K562 (cell line): ENCODE results near the gene DCXR. TPM values are rescaled to one million over a fixed set of nuclear protein-coding genes. Genes with fewer than 3 reads are reported as not detected.

ENCODE experiments used
- ATAC-seq: fragments of 200-7000 bp; cut with Tn5 transposase; 3 replicates; pipeline ENCODE4 v1.9.1; 2020; ENCODE audit warnings: moderate library complexity
- BruUV-seq: library from RNA; stranded (reverse); fragments of 400-500 nt; replicated peaks from 2 replicates; lab custom pipeline; 2021; lab: Mats Ljungman, UMichigan
- CTCF ChIA-PET: fragments of 300-600 bp; formaldehyde crosslinking; extraction: SDS; loops from one replicate; lab custom pipeline; 2021; ENCODE audit warnings: low intra/inter-chr PET ratio; lab: Yijun Ruan, JAX
- POLR2A ChIA-PET: fragments of 300-600, 350-650 bp; sonication (Branson Sonifier 250); formaldehyde crosslinking; extraction: SDS; loops from one replicate; lab custom pipeline; 2021; ENCODE audit warnings: antibody characterized with exemption, inconsistent platforms; lab: Yijun Ruan, JAX
- DNase-seq, 4 experiments: peaks; one replicate each; pipeline versions ENCODE4 v3.0.0 to v3.0.0-alpha.2; 2011 to 2018; ENCODE audit warnings: low spot score in 3 of 4, mixed read lengths in 3 of 4; ENCODE audit errors: extremely low read depth in 1 of 4
- FAIRE-seq: peaks from 2 replicates; lab custom pipeline; 2011; peaks lifted over from hg19 to GRCh38; lab: Jason Lieb, UNC
- H2AFZ ChIP-seq: 2 replicates; pipeline ENCODE4 v1.6.0; 2011; ENCODE audit warnings: low read depth, low read length, control low read depth, inconsistent platforms
- H3K27ac ChIP-seq: fragments of 200-600 bp; 3 replicates; pipeline ENCODE4 v1.8.0; 2011; ENCODE audit warnings: low read depth, mild to moderate bottlenecking, control low read depth, inconsistent platforms, low read length, moderate library complexity, mixed read lengths; ENCODE audit errors: extremely low read depth
- H3K27me3 ChIP-seq, 2 experiments: fragments of 300-600 bp in 1 of 2; 2 replicates in 1 of 2; 3 replicates in 1 of 2; pipeline versions ENCODE4 v1.6.0 to v1.8.0; 2011; ENCODE audit warnings: inconsistent platforms in 2 of 2, low read length in 2 of 2, mild to moderate bottlenecking in 1 of 2, mixed read lengths in 1 of 2, moderate library complexity in 1 of 2; ENCODE audit not compliant: control insufficient read depth in 2 of 2, insufficient read depth in 2 of 2
- H3K36me3 ChIP-seq: fragments of 300-600 bp; 3 replicates; pipeline ENCODE4 v1.8.0; 2011; ENCODE audit warnings: mild to moderate bottlenecking, low read length, inconsistent platforms; ENCODE audit not compliant: control insufficient read depth, insufficient read depth
- H3K4me1 ChIP-seq, 2 experiments: fragments of 200-600 bp in 1 of 2; replicated peaks in 1 of 2; 2 replicates in 1 of 2; 3 replicates in 1 of 2; pipeline versions ENCODE4 v1.5.1 to v1.8.0; 2011; ENCODE audit warnings: inconsistent platforms in 2 of 2, low read length in 2 of 2, mild to moderate bottlenecking in 1 of 2, mixed read lengths in 1 of 2, moderate library complexity in 1 of 2; ENCODE audit not compliant: control insufficient read depth in 2 of 2, insufficient read depth in 2 of 2
- H3K4me2 ChIP-seq: 2 replicates; pipeline ENCODE4 v1.6.1; 2011; ENCODE audit warnings: low read length, control low read depth, inconsistent platforms, mixed read lengths; ENCODE audit not compliant: insufficient read depth
- H3K4me3 ChIP-seq: fragments of 200-600 bp; sonication (generic), shearing (Covaris generic); 2 replicates; pipeline ENCODE4 v1.5.1; 2016; ENCODE audit warnings: control low read depth, inconsistent platforms
- H3K79me2 ChIP-seq: fragments of 200-600 bp; 3 replicates; pipeline ENCODE4 v1.8.0; 2011; ENCODE audit warnings: low read length, inconsistent platforms; ENCODE audit not compliant: control insufficient read depth, insufficient read depth
- H3K9ac ChIP-seq, 2 experiments: 2 replicates each; pipeline versions ENCODE4 v1.6.0 to v1.6.1; 2011; ENCODE audit warnings: low read depth in 2 of 2, low read length in 2 of 2, control low read depth in 1 of 2, inconsistent platforms in 1 of 2, mild to moderate bottlenecking in 1 of 2, mixed read lengths in 1 of 2; ENCODE audit not compliant: insufficient read depth in 1 of 2
- H3K9me1 ChIP-seq: one replicate; pipeline ENCODE4 v1.6.0; 2011; ENCODE audit warnings: inconsistent platforms, mild to moderate bottlenecking, low read length, moderate library complexity; ENCODE audit not compliant: control insufficient read depth, insufficient read depth
- H3K9me3 ChIP-seq: replicated peaks from 2 replicates; pipeline ENCODE4 v1.5.1; 2011; ENCODE audit warnings: low read depth, low read length, inconsistent platforms; ENCODE audit not compliant: control insufficient read depth, insufficient read depth
- H4K20me1 ChIP-seq: replicated peaks from 2 replicates; pipeline ENCODE4 v1.6.1; 2011; ENCODE audit warnings: low read length, inconsistent platforms, mixed read lengths; ENCODE audit not compliant: control insufficient read depth, insufficient read depth
- FIP1L1 ChIP-seq: fragments of 200-400 bp; formaldehyde crosslinking; IDR thresholded peaks from 2 replicates; pipeline ENCODE4 v1.6.1; 2018; ENCODE audit warnings: mild to moderate bottlenecking, low read depth, low read length; ENCODE audit not compliant: poor library complexity, severe bottlenecking
- HMGN3 ChIP-seq: IDR thresholded peaks from 2 replicates; pipeline ENCODE4 v1.6.1; 2011; ENCODE audit warnings: borderline replicate concordance, low read depth, mild to moderate bottlenecking, mixed read lengths, low read length; ENCODE audit not compliant: insufficient read length; ENCODE audit errors: extremely low read depth
- NELFE ChIP-seq: IDR thresholded peaks from 2 replicates; pipeline ENCODE4 v1.6.1; 2011; ENCODE audit warnings: mild to moderate bottlenecking; ENCODE audit not compliant: insufficient read depth, insufficient read length
- PHB ChIP-seq: fragments of 250-450 bp; sonication (Bioruptor Pico); IDR thresholded peaks from 2 replicates; pipeline ENCODE4 v1.5.0; 2021
- RCOR1 ChIP-seq, 2 experiments: IDR thresholded peaks; 2 replicates each; pipeline ENCODE4 v1.6.1; 2012; ENCODE audit warnings: low read depth in 2 of 2, low read length in 2 of 2, borderline replicate concordance in 1 of 2, improper control_type of control experiment in 1 of 2
- RUNX1 ChIP-seq: sonication (generic); IDR thresholded peaks from 2 replicates; pipeline ENCODE4 v1.6.1; 2016; ENCODE audit warnings: antibody characterized with exemption, low read depth
- SRF ChIP-seq, 2 experiments: fragments of 250-450, 450-650 bp in 1 of 2; sonication (Bioruptor Pico) in 1 of 2; sonication (generic) in 1 of 2; formaldehyde crosslinking; IDR thresholded peaks; 2 replicates each; pipeline versions ENCODE4 v1.5.0 to v1.5.1; 2020 to 2022; ENCODE audit warnings: mild to moderate bottlenecking in 1 of 2, missing genetic modification reagents in 1 of 2
- THAP7 ChIP-seq: fragments of 250-450 bp; sonication (Bioruptor Pico); IDR thresholded peaks from 2 replicates; pipeline ENCODE4 v1.5.0; 2021
- ZNF23 ChIP-seq: fragments of 250-450 bp; sonication (Bioruptor Pico); IDR thresholded peaks from 2 replicates; pipeline ENCODE4 v1.4.0; 2020; ENCODE audit warnings: mild to moderate bottlenecking
- ZNF609 ChIP-seq: sonication (generic); formaldehyde crosslinking; IDR thresholded peaks from 2 replicates; pipeline ENCODE4 v1.8.1; 2023; ENCODE audit warnings: missing genetic modification reagents, mild to moderate bottlenecking, borderline replicate concordance
- WGBS: fragments of 100-300 bp; shearing (Covaris generic); methylation state at CpG from one replicate; pipeline ENCODE4 v1.1.6; 2016; ENCODE audit warnings: low coverage, mixed read lengths; ENCODE audit not compliant: insufficient coverage; ENCODE audit errors: missing lambda C conversion rate; 5-methylcytosine and 5-hydroxymethylcytosine counted together
- in situ Hi-C: fragments of 300-500 bp; cut with MboI; formaldehyde crosslinking; loops from 4 replicates; pipeline ENCODE4 v1.15.0; 2018; ENCODE audit warnings: inconsistent platforms, mixed read lengths
- intact Hi-C: fragments of 100-400 bp; cut with micrococcal nuclease; formaldehyde crosslinking; loops from 2 replicates; pipeline ENCODE4 v1.14.2; 2022
- polyA plus RNA-seq, 8 experiments: library from polyadenylated mRNA; depleted of rRNA in 4 of 8; stranded (reverse) in 5 of 8; unstranded in 3 of 8; fragments of >200 nt; fragmentation: Nextera tagmentation in 2 of 8; fragmentation: Illumina TruSeq in 1 of 8; extraction: Ambion mirVana in 2 of 8; extraction: Trizol in 1 of 8; gene quantifications; 2 replicates each; pipeline versions ENCODE4 v1.2.1 to v1.2.3, GENCODE V29; 2011 to 2014; ENCODE audit warnings: inconsistent platforms in 1 of 8, missing spikeins in 1 of 8
- total RNA-seq, 7 experiments: library from RNA; depleted of rRNA in 6 of 7; stranded (reverse); fragments of >200 nt in 6 of 7; fragmentation: Illumina TruSeq in 2 of 7; extraction: Trizol in 2 of 7; gene quantifications; 2 replicates each; pipeline versions ENCODE4 v1.2.1 to v1.2.3, GENCODE V29; 2011 to 2021; ENCODE audit warnings: low replicate concordance in 1 of 7
- TF ChIP-seq, protein P1 (sequence below): fragments of 450-650 bp; IDR thresholded peaks from 2 replicates; pipeline ENCODE4 v1.6.1; 2017; ENCODE audit warnings: antibody characterized with exemption, mild to moderate bottlenecking

DCXR gene
- total and polyA plus RNA-seq, 9 of the 15 experiments (the other 6 are each of a cell fraction or from before 2014, with no cell fraction given): 21.3 to 274 (median 156) TPM

DNA sequence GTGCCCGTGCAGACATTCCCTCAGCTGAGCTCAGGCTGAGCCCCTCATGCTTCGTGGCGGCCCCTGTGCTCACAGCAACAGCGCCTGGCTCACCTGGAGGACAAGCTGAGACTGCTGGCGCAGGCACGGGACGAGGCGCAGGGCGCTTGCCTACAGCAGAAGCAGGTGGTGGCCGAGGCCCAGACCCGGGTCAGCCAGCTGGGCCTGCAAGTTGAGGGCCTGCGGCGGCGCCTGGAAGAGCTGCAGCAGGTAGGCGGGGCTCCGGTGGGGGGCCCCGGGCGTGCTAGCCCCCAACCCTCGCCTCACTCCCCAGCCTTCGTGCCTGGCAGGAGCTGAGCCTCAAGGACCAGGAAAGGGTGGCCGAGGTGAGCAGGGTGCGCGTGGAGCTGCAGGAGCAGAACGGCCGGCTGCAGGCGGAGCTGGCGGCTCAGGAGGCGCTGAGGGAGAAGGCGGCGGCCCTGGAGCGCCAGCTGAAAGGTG lies 7.5 kb downstream of the DCXR start:
- Histone ChIP-seq H3K9me3 (no peaks in the 10 kb centered on the region), H3K27me3 (no peaks in the 10 kb centered on the region), H3K27ac (no peak overlapping the region), H3K36me3 (peaks cover 22% of the 10 kb centered on the region; the same call in 2 of the 3 replicates), H3K4me3 (no peak overlapping the region), H3K4me2 (peak overlapping the region; percentile 59), H3K4me1 (peaks cover 11 to 89% of the 10 kb centered on the region in 2 experiments), H3K79me2 (peaks cover 19% of the 10 kb centered on the region), H2AFZ (no peak overlapping the region), H4K20me1 (no peaks in the 10 kb centered on the region), H3K9me1 (no peaks in the 10 kb centered on the region), H3K9ac (peak overlapping the region in 1 of 2 experiments; percentile 88; a peak in 2 of 4 replicates)
- 80% methylated on average over 14 of the region's 31 CpGs for WGBS
- ChIA-PET POLR2A (interaction anchor here (0.6 to 1.4 kb wide), 7 partner anchors 24 to 232 kb away, joined by 3 to 9 read pairs (median 3); no protein-coding TSS in a partner anchor), CTCF (interaction anchor here (0.6 to 2.4 kb wide), 3 partner anchors 12 to 124 kb away, joined by 3 to 27 read pairs (median 3); partner anchors contain the start of gene FASN)
- in situ Hi-C loops: loop anchor here (5.0 kb wide), 1 partner anchor 127 kb away; no protein-coding TSS in a partner anchor
- BruUV-seq: no TSS peak
- intact Hi-C loops: loop anchor here (1.0 to 10.0 kb wide), 3 partner anchors 67 to 315 kb away; partner anchors contain the start of gene FASN
- DNase-seq (no peak), FAIRE-seq (no peak), ATAC-seq (peak; percentile 1)
- TF ChIP-seq SRF (CRISPR knock-in tag; IDR thresholded peaks at IDR 0.05) (no peak), FIP1L1 (no peak), ZNF609 (CRISPR knock-in tag) (no peak), THAP7 (no peak), NELFE (no peak), RUNX1 (no peak), RCOR1 (IDR thresholded peaks at IDR 0.05; ENCODE audit: borderline replicate concordance in 1 of 2, low read depth in 2 of 2, low read length in 2 of 2) (no peak), PHB (CRISPR knock-in tag) (0 out of 2 replicates have a peak, but pooled peaks have one; percentile 7), ZNF23 (CRISPR knock-in tag) (no peak), HMGN3 (no peak)
- TF ChIP-seq, protein P1, sequence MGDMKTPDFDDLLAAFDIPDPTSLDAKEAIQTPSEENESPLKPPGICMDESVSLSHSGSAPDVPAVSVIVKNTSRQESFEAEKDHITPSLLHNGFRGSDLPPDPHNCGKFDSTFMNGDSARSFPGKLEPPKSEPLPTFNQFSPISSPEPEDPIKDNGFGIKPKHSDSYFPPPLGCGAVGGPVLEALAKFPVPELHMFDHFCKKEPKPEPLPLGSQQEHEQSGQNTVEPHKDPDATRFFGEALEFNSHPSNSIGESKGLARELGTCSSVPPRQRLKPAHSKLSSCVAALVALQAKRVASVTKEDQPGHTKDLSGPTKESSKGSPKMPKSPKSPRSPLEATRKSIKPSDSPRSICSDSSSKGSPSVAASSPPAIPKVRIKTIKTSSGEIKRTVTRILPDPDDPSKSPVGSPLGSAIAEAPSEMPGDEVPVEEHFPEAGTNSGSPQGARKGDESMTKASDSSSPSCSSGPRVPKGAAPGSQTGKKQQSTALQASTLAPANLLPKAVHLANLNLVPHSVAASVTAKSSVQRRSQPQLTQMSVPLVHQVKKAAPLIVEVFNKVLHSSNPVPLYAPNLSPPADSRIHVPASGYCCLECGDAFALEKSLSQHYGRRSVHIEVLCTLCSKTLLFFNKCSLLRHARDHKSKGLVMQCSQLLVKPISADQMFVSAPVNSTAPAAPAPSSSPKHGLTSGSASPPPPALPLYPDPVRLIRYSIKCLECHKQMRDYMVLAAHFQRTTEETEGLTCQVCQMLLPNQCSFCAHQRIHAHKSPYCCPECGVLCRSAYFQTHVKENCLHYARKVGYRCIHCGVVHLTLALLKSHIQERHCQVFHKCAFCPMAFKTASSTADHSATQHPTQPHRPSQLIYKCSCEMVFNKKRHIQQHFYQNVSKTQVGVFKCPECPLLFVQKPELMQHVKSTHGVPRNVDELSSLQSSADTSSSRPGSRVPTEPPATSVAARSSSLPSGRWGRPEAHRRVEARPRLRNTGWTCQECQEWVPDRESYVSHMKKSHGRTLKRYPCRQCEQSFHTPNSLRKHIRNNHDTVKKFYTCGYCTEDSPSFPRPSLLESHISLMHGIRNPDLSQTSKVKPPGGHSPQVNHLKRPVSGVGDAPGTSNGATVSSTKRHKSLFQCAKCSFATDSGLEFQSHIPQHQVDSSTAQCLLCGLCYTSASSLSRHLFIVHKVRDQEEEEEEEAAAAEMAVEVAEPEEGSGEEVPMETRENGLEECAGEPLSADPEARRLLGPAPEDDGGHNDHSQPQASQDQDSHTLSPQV: no peak
